ENCODE measurements around the gene SAFB2. TPM values are rescaled to one million over a fixed set of nuclear protein-coding genes. Genes with fewer than 3 reads are reported as not detected.

SAFB2 gene
- total RNA-seq, 4 donors from 2014 or later: 58.1 to 99.8 (median 93.1) TPM

GRCh38 chr19:5579286-5579685 is 43.3 kb downstream of the SAFB2 start:
- Histone ChIP-seq H3K27me3 (no peaks in the 10 kb centered on the region), H3K27ac (no peak overlapping the region), H3K36me3 (peaks cover 0 to 32% (median 0%) of the 10 kb centered on the region in 3 donors), H3K4me1 (peaks cover 0 to 10% (median 2%) of the 10 kb centered on the region in 4 donors), H3K9me3 (no peaks in the 10 kb centered on the region), H3K4me3 (no peak overlapping the region)
- WGBS, 2 donors: 84 to 92% methylated on average over 6 of the region's 6 CpGs
- TF ChIP-seq EP300 (IDR thresholded peaks at IDR 0.05) (no peak), POLR2A (IDR thresholded peaks at IDR 0.05) (no peak)
- TF ChIP-seq, protein P1, sequence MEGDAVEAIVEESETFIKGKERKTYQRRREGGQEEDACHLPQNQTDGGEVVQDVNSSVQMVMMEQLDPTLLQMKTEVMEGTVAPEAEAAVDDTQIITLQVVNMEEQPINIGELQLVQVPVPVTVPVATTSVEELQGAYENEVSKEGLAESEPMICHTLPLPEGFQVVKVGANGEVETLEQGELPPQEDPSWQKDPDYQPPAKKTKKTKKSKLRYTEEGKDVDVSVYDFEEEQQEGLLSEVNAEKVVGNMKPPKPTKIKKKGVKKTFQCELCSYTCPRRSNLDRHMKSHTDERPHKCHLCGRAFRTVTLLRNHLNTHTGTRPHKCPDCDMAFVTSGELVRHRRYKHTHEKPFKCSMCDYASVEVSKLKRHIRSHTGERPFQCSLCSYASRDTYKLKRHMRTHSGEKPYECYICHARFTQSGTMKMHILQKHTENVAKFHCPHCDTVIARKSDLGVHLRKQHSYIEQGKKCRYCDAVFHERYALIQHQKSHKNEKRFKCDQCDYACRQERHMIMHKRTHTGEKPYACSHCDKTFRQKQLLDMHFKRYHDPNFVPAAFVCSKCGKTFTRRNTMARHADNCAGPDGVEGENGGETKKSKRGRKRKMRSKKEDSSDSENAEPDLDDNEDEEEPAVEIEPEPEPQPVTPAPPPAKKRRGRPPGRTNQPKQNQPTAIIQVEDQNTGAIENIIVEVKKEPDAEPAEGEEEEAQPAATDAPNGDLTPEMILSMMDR (IDR thresholded peaks at IDR 0.05): no peak
- DNase-seq (ENCODE audit: low spot score in 2 of 2): no peak

DNA sequence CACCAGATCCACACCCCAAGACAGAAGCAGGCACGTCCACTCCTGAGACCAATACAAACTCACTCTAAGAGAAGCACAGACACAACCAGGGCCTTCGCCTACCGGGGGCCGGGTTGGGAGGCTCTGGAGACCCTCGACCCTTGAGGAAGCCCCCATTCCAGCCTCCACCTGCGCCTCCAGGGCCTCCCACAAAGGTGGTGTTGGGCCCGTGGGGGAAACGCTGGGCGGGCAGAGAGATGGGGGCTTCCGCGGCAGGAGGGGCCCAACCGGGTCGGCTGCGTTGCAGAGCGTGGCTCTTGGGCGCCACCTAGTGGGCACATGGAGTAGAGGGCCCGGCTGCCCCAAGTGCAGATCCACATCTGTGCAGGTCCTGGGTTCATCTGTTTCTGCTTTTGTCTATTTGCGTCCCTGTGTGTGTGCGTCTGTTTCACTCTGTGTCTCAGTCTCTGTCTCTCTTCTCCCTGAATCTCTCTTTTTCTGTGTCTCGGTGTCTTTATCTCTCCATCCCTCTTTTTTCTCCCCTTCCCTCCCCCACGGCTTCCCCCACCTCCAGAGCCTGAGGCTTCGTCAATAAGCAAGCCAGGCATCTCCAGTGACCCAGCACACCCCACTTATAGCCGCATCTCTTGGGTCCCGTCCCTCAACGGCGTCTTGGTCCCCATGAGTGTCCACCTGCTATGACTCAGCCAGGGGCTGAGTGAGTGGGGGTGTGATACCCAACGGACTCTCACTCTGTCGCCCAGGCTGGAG is 44.3 kb downstream of the SAFB2 start:
- peak in 1 of 2 donors; percentile 58 for DNase-seq (ENCODE audit: low spot score in 2 of 2)

DNA sequence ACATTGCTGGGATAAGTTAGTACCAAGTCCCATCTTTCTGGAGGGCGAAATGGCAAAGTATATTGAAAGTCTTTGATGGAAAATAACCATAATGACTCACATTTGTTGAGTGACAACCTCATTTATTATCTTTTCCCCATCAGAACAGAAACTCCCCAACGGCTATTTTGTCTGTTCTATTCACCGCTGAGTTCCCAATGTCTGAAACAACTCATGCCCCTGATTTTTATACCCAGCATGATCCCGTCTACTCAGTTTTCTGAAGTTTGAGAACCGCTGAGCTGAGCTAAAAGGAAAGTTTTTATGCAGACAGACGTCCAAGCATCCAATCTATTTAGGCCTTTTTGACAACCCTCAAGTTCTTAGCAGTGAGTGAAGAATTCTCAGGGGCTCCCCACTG is 47.0 kb downstream of the SAFB2 start:
- Histone ChIP-seq H3K4me3 (no peak overlapping the region), H3K9me3 (no peaks in the 10 kb centered on the region), H3K36me3 (peaks cover 0 to 5% (median 0%) of the 10 kb centered on the region in 3 donors), H3K27me3 (no peaks in the 10 kb centered on the region), H3K27ac (no peak overlapping the region), H3K4me1 (peaks cover 0 to 10% (median 2%) of the 10 kb centered on the region in 4 donors)
- DNase-seq (ENCODE audit: low spot score in 2 of 2): no peak
- no peak for TF ChIP-seq POLR2A (IDR thresholded peaks at IDR 0.05)
- no peak for TF ChIP-seq EP300 (IDR thresholded peaks at IDR 0.05)
- TF ChIP-seq, protein P1 (IDR thresholded peaks at IDR 0.05): no peak
- 68 to 83% methylated on average over 6 of the region's 6 CpGs for WGBS, 2 donors

More for the DNA sequence above, 44.3 kb downstream of the SAFB2 start:
- H3K9me3 ChIP-seq: no peaks in the 10 kb centered on the region
- TF ChIP-seq POLR2A (IDR thresholded peaks at IDR 0.05) (no peak), EP300 (IDR thresholded peaks at IDR 0.05) (no peak)
- TF ChIP-seq, protein P1 (IDR thresholded peaks at IDR 0.05): peak; percentile 92 to 99 (median 98)
- H3K36me3 ChIP-seq: peaks cover 0 to 24% (median 0%) of the 10 kb centered on the region in 3 donors
- no peak overlapping the region for H3K4me3 ChIP-seq
- no peaks in the 10 kb centered on the region for H3K27me3 ChIP-seq
- peaks cover 0 to 10% (median 2%) of the 10 kb centered on the region in 4 donors for H3K4me1 ChIP-seq
- no peak overlapping the region for H3K27ac ChIP-seq
- WGBS, 2 donors: 24 to 47% methylated on average over 12 to 24 of the region's 28 CpGs

GRCh38 chr19:5572556-5573286 is 49.9 kb downstream of the SAFB2 start:
- Histone ChIP-seq H3K27me3 (peaks cover 0 to 22% of the 10 kb centered on the region in 2 donors), H3K9me3 (no peaks in the 10 kb centered on the region), H3K4me1 (peaks cover 0 to 6% (median 0%) of the 10 kb centered on the region in 4 donors), H3K4me3 (no peak overlapping the region), H3K36me3 (peaks cover 0 to 5% (median 0%) of the 10 kb centered on the region in 3 donors), H3K27ac (no peak overlapping the region)
- WGBS, 2 donors: 57 to 58% methylated on average over 14 of the region's 14 CpGs
- no peak for DNase-seq (ENCODE audit: low spot score in 2 of 2)
- TF ChIP-seq POLR2A (IDR thresholded peaks at IDR 0.05) (no peak), EP300 (IDR thresholded peaks at IDR 0.05) (no peak)
- TF ChIP-seq, protein P1 (IDR thresholded peaks at IDR 0.05): no peak

GRCh38 chr19:5571777-5572176 is 50.8 kb downstream of the SAFB2 start:
- H3K27me3 ChIP-seq: peaks cover 0 to 28% of the 10 kb centered on the region in 2 donors
- H3K9me3 ChIP-seq: no peaks in the 10 kb centered on the region
- no peak for DNase-seq (ENCODE audit: low spot score in 2 of 2)
- no peak overlapping the region for H3K4me3 ChIP-seq
- no peak overlapping the region for H3K27ac ChIP-seq
- H3K36me3 ChIP-seq: peaks cover 0 to 5% (median 0%) of the 10 kb centered on the region in 3 donors
- TF ChIP-seq EP300 (IDR thresholded peaks at IDR 0.05) (no peak), POLR2A (IDR thresholded peaks at IDR 0.05) (no peak)
- TF ChIP-seq, protein P1 (IDR thresholded peaks at IDR 0.05): no peak
- peaks cover 0 to 4% (median 0%) of the 10 kb centered on the region in 4 donors for H3K4me1 ChIP-seq
- 96% methylated on average over 3 of the region's 3 CpGs for WGBS, 2 donors

Data from tibial nerve (tissue), 4 donors.